Measurements from ENCODE around the gene FGF11. TPM values are rescaled to one million over a fixed set of nuclear protein-coding genes. Genes with fewer than 3 reads are reported as not detected.

The FGF11 gene
- total RNA-seq, 4 donors from 2014 or later = 0.13 to 1.0 (median 0.42) TPM; not detected in 1

- Histone ChIP-seq H3K4me1 (no peaks in the 10 kb centered on the region), H3K9me3 (no peaks in the 10 kb centered on the region), H3K27me3 (peaks cover 3% of the 10 kb centered on the region), H3K36me3 (no peaks in the 10 kb centered on the region), H3K4me3 (no peak overlapping the region), H3K27ac (no peak overlapping the region)
- no peak for ATAC-seq
- WGBS, 2 donors (ENCODE audit: low coverage in 1 of 2) = 50% methylated on average over 2 of the region's 8 CpGs; no CpG with 5 or more reads in 1 of the 2 donors
- TF ChIP-seq CTCF (IDR thresholded peaks at IDR 0.05) (no peak), POLR2A (IDR thresholded peaks at IDR 0.05) (no peak), EP300 (IDR thresholded peaks at IDR 0.05) (no peak), POLR2AphosphoS5 (IDR thresholded peaks at IDR 0.05) (no peak)
These were observed 13.6 kb upstream of the FGF11 start for GRCh38 chr17:7425756-7426155.

GRCh38 chr17:7426203-7426863, 13.0 kb upstream of the FGF11 start:
- H3K4me1 ChIP-seq = no peaks in the 10 kb centered on the region
- no peaks in the 10 kb centered on the region for H3K27me3 ChIP-seq
- ATAC-seq = no peak
- no peak overlapping the region for H3K4me3 ChIP-seq
- TF ChIP-seq EP300 (IDR thresholded peaks at IDR 0.05) (no peak), CTCF (IDR thresholded peaks at IDR 0.05) (no peak), POLR2A (IDR thresholded peaks at IDR 0.05) (no peak), POLR2AphosphoS5 (IDR thresholded peaks at IDR 0.05) (no peak)
- no peaks in the 10 kb centered on the region for H3K36me3 ChIP-seq
- no peaks in the 10 kb centered on the region for H3K9me3 ChIP-seq
- WGBS, 2 donors (ENCODE audit: low coverage in 1 of 2) = 93 to 94% methylated on average over 16 to 17 of the region's 33 CpGs
- H3K27ac ChIP-seq = no peak overlapping the region

- Histone ChIP-seq H3K4me3 (no peak overlapping the region), H3K27me3 (peaks cover 2% of the 10 kb centered on the region), H3K36me3 (no peaks in the 10 kb centered on the region), H3K4me1 (no peaks in the 10 kb centered on the region), H3K9me3 (no peaks in the 10 kb centered on the region), H3K27ac (no peak overlapping the region)
- no peak for ATAC-seq
- TF ChIP-seq POLR2A (IDR thresholded peaks at IDR 0.05) (no peak), EP300 (IDR thresholded peaks at IDR 0.05) (no peak), CTCF (IDR thresholded peaks at IDR 0.05) (no peak)
- WGBS, 2 donors (ENCODE audit: low coverage in 1 of 2) = no CpG with 5 or more reads among the region's 29 CpGs
These were observed 12.3 kb upstream of the FGF11 start for GRCh38 chr17:7426896-7427489.

GRCh38 chr17:7427549-7427948, 11.8 kb upstream of the FGF11 start:
- Histone ChIP-seq H3K9me3 (no peaks in the 10 kb centered on the region), H3K27ac (no peak overlapping the region), H3K27me3 (peaks cover 7% of the 10 kb centered on the region), H3K4me3 (no peak overlapping the region), H3K36me3 (no peaks in the 10 kb centered on the region), H3K4me1 (no peaks in the 10 kb centered on the region)
- no peak for TF ChIP-seq POLR2A (IDR thresholded peaks at IDR 0.05)
- no peak for ATAC-seq
- WGBS, 2 donors (ENCODE audit: low coverage in 1 of 2) = 75 to 97% methylated on average over 3 to 6 of the region's 7 CpGs

- WGBS, 2 donors (ENCODE audit: low coverage in 1 of 2) = 61 to 70% methylated on average over 2 to 3 of the region's 5 CpGs
These were observed 10.8 kb upstream of the FGF11 start, which contains the start of gene SPEM3 for GRCh38 chr17:7428557-7428956. Gene SPEM3, plus strand, starts transcription at chr17:7428857. Its CDS starts 46 bp downstream, at chr17:7428903.

More at GRCh38 chr17:7428557-7428956, 10.8 kb upstream of the FGF11 start, which contains the start of gene SPEM3:
- ATAC-seq = no peak
- no peak within 1 kb of the TSS for H3K4me3 ChIP-seq
- H3K4me1 ChIP-seq = no peaks in the 10 kb centered on the region
- H3K36me3 ChIP-seq = no peaks in the 10 kb centered on the region
- H3K9me3 ChIP-seq = no peaks in the 10 kb centered on the region
- H3K27me3 ChIP-seq = peaks cover 12% of the 10 kb centered on the region
- TF ChIP-seq CTCF (IDR thresholded peaks at IDR 0.05) (no peak), EP300 (IDR thresholded peaks at IDR 0.05) (no peak), POLR2A (IDR thresholded peaks at IDR 0.05) (no peak), POLR2AphosphoS5 (IDR thresholded peaks at IDR 0.05) (no peak)
- no peak within 1 kb of the TSS for H3K27ac ChIP-seq
